Activated CD4-positive, alpha-beta memory T cell treated with anti-CD3 and anti-CD28 coated beads for 36 hours (primary cell): ENCODE measurements around the gene LAMB1. TPM values are rescaled to one million over a fixed set of nuclear protein-coding genes. Genes with fewer than 3 reads are reported as not detected.
"Not testable (repeated sequence)": the region's sequence is repeated elsewhere in the genome, so short reads cannot be mapped to it uniquely, and the experiment has no call there.

Experiments used
- CTCF ChIA-PET: fragments of 350-600 bp; sonication (Branson Sonifier 250); formaldehyde crosslinking; loops from one replicate; lab custom pipeline; 2021; ENCODE audit warnings: antibody characterized with exemption, inconsistent platforms; lab: Charles Lee
- POLR2A ChIA-PET: fragments of 350-600 bp; sonication (Branson Sonifier 250); formaldehyde crosslinking; loops from one replicate; lab custom pipeline; 2021; ENCODE audit warnings: antibody characterized with exemption; lab: Charles Lee
- DNase-seq: peaks from one replicate; pipeline ENCODE4 v3.0.0-alpha.2; 2020
- H3K27ac Mint-ChIP-seq: one replicate; pipeline ENCODE4 v1.8.0; 2021; ENCODE audit warnings: mixed read lengths
- H3K27me3 Mint-ChIP-seq: one replicate; pipeline ENCODE4 v1.8.0; 2021; ENCODE audit warnings: mixed read lengths
- H3K36me3 Mint-ChIP-seq: one replicate; pipeline ENCODE4 v1.8.0; 2021; ENCODE audit warnings: mixed read lengths
- H3K4me1 Mint-ChIP-seq: one replicate; pipeline ENCODE4 v1.8.0; 2021; ENCODE audit warnings: low read depth, mixed read lengths
- H3K4me3 Mint-ChIP-seq: one replicate; pipeline ENCODE4 v1.8.0; 2021; ENCODE audit warnings: mild to moderate bottlenecking, mixed read lengths
- H3K9me3 Mint-ChIP-seq: one replicate; pipeline ENCODE4 v1.8.0; 2021; ENCODE audit warnings: mixed read lengths
- intact Hi-C: fragments of 100-400 bp; cut with micrococcal nuclease; formaldehyde crosslinking; loops from one replicate; pipeline ENCODE4 v1.15.1; 2023
- total RNA-seq, 2 experiments: library from RNA; stranded (reverse); gene quantifications; one replicate each; pipeline ENCODE4 v1.2.3, GENCODE V29; 2021

LAMB1 gene
- total RNA-seq, 2 experiments from 2014 or later: not detected

- Mint-ChIP-seq H3K4me3 (no peak overlapping the region), H3K9me3 (no peaks in the 10 kb centered on the region), H3K27me3 (no peaks in the 10 kb centered on the region), H3K36me3 (peaks cover 67% of the 10 kb centered on the region), H3K27ac (no peak overlapping the region), H3K4me1 (peaks cover 28% of the 10 kb centered on the region)
- POLR2A ChIA-PET: no interaction called here
- DNase-seq: no peak
- CTCF ChIA-PET: no interaction called here
- intact Hi-C loops: no loop called here
Observed at GRCh38 chr7:107914831-107915230, 88.1 kb downstream of the LAMB1 start.

- Mint-ChIP-seq H3K36me3 (peaks cover 68% of the 10 kb centered on the region), H3K9me3 (no peaks in the 10 kb centered on the region), H3K4me1 (peaks cover 34% of the 10 kb centered on the region), H3K27me3 (no peaks in the 10 kb centered on the region), H3K27ac (no peak overlapping the region), H3K4me3 (no peak overlapping the region)
- DNase-seq: no peak
- POLR2A ChIA-PET: no interaction called here
- CTCF ChIA-PET: no interaction called here
- intact Hi-C loops: no loop called here
Observed at GRCh38 chr7:107913851-107914250, 89.1 kb downstream of the LAMB1 start.

DNA sequence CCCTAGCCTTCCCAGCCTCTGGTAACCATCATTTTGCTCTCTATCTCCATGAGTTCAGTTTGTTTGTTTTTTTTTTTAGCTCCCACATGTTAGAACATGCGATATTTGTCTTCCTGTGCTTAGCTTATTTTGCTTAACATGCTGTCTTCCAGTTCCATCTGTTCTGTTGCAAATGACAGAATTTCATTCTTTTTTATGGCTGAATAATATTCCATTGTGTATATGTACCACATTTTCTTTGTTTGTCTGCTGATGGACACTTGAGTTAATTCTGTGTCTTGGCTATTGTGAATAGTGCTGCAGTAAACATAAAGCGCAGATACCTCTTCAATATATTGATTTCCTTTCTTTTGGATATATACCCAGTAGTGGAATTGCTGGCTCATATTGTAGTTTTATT, 91.0 kb downstream of the LAMB1 start:
- no peak for DNase-seq
- POLR2A ChIA-PET: no interaction called here
- Mint-ChIP-seq H3K9me3 (no peaks in the 10 kb centered on the region), H3K27me3 (no peaks in the 10 kb centered on the region), H3K27ac (no peak overlapping the region), H3K4me1 (peaks cover 24% of the 10 kb centered on the region), H3K36me3 (peaks cover 61% of the 10 kb centered on the region), H3K4me3 (no peak overlapping the region)
- intact Hi-C loops: no loop called here
- CTCF ChIA-PET: interaction anchor here (1.0 to 2.5 kb wide), 2 partner anchors 37 to 234 kb away, joined by 3 to 6 read pairs; no protein-coding TSS in a partner anchor

DNA sequence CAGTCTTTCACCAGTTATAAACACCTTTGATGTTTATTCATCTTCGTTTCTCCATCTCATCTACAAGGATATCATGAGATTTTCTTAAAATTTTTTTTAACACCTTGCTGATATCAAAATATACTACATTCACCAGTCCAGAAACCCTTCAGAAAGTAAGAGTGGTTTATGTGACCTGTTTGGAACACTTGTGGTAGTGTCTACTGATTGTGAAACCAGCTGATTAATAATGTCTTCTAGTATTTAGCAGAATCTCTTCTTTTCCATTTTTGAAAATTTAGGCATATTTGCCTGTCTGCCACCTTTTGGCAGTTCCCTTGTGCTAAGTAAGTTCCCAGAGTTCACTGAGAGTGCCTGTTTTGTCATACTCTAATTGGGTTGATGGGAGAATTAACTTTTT, 93.5 kb downstream of the LAMB1 start:
- DNase-seq: no peak
- intact Hi-C loops: no loop called here
- Mint-ChIP-seq H3K4me3 (no peak overlapping the region), H3K9me3 (no peaks in the 10 kb centered on the region), H3K36me3 (peaks cover 59% of the 10 kb centered on the region), H3K4me1 (peaks cover 22% of the 10 kb centered on the region), H3K27me3 (no peaks in the 10 kb centered on the region), H3K27ac (no peak overlapping the region)
- ChIA-PET CTCF (no interaction called here), POLR2A (no interaction called here)

- H3K27ac Mint-ChIP-seq: no peak overlapping the region
- H3K27me3 Mint-ChIP-seq: no peaks in the 10 kb centered on the region
- H3K4me3 Mint-ChIP-seq: no peak overlapping the region
- H3K4me1 Mint-ChIP-seq: peaks cover 9% of the 10 kb centered on the region
- CTCF ChIA-PET: no interaction called here
- intact Hi-C loops: no loop called here
- no peak for DNase-seq
- no peaks in the 10 kb centered on the region for H3K9me3 Mint-ChIP-seq
- POLR2A ChIA-PET: no interaction called here
- H3K36me3 Mint-ChIP-seq: peaks cover 61% of the 10 kb centered on the region
Observed at GRCh38 chr7:107907790-107908189, 95.2 kb downstream of the LAMB1 start.

- ChIA-PET POLR2A (no interaction called here), CTCF (no interaction called here)
- Mint-ChIP-seq H3K36me3 (peaks cover 31% of the 10 kb centered on the region), H3K27ac (no peak overlapping the region), H3K27me3 (no peaks in the 10 kb centered on the region), H3K9me3 (no peaks in the 10 kb centered on the region), H3K4me3 (no peak overlapping the region), H3K4me1 (peaks cover 13% of the 10 kb centered on the region)
- intact Hi-C loops: no loop called here
- DNase-seq: no peak
Observed at GRCh38 chr7:107902381-107902780, 100.6 kb downstream of the LAMB1 start.

DNA sequence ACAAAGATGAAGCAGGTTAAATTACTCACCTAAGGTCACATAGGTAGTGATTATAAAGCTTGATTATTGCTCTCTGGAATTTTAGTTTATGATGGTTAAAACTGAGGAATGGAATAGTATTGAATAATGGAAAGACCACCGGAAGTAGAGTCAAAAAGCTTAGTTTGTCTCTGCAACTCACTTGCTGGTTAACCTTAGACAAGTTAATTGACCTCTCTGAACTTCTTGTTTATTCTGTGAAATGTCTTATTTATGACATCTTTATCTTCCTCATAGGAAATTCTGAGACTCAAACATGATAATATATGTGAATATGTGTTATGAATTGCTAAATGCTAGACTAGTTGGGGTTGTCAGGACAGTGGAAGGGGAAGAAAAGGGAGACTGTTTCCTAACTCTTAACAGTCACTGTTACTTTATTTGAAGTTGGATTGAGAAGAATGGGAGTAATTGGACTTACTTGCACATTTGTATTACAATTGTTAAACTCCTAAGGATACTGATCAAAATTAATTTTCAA, 102.4 kb downstream of the LAMB1 start:
- Mint-ChIP-seq H3K4me1 (peaks cover 24% of the 10 kb centered on the region), H3K36me3 (peaks cover 34% of the 10 kb centered on the region), H3K9me3 (no peaks in the 10 kb centered on the region), H3K27me3 (no peaks in the 10 kb centered on the region), H3K4me3 (no peak overlapping the region), H3K27ac (no peak overlapping the region)
- ChIA-PET POLR2A (no interaction called here), CTCF (interaction anchor here (1.0 to 1.6 kb wide), 2 partner anchors 157 to 245 kb away, joined by 3 to 4 read pairs; partner anchors contain the start of gene CBLL1)
- intact Hi-C loops: no loop called here
- DNase-seq: no peak

DNA sequence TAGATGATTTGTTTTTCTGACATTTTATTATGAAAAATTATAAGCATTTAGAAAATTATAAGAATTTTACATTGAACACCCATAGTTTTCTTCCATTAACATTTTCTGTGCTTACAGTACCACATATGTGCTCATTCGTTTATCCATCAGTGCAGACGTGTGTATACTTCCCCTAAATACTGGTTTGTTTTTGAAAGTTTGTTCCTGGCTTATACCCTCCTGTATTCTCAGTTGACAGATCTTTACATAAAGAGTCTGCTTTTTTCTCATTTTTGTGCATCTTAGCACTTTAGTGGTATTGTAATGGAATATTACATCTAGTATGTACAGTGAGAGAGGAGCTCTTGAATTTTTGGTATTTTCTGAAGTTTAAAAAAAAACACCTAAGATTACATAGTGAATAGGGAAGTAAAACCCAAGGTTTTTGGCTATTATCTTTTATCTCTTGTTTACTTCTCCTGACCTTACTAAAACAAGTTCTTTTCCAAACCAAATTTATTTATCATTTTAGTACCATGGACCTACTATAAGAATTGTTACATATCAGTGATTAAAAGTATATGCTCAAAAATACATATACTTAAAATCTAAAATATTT, 103.9 kb downstream of the LAMB1 start:
- CTCF ChIA-PET: no interaction called here
- no peak overlapping the region for H3K27ac Mint-ChIP-seq
- no peak overlapping the region for H3K4me3 Mint-ChIP-seq
- H3K4me1 Mint-ChIP-seq: peaks cover 37% of the 10 kb centered on the region
- no peaks in the 10 kb centered on the region for H3K27me3 Mint-ChIP-seq
- no peak for DNase-seq
- peaks cover 32% of the 10 kb centered on the region for H3K36me3 Mint-ChIP-seq
- H3K9me3 Mint-ChIP-seq: no peaks in the 10 kb centered on the region
- intact Hi-C loops: no loop called here
- POLR2A ChIA-PET: no interaction called here

- Mint-ChIP-seq H3K4me1 (peaks cover 43% of the 10 kb centered on the region), H3K4me3 (peak overlapping the region; percentile 89), H3K27ac (peak overlapping the region; percentile 94), H3K36me3 (peaks cover 28% of the 10 kb centered on the region)
- H3K9me3 Mint-ChIP-seq, intact Hi-C loops, DNase-seq, H3K27me3 Mint-ChIP-seq: not testable (repeated sequence)
- POLR2A ChIA-PET: interaction anchor here (2.1 kb wide), 1 partner anchor 148 kb away, joined by 6 read pairs; the partner anchor contains the start of gene CBLL1
- CTCF ChIA-PET: interaction anchor here (3.8 kb wide), 1 partner anchor 17 kb away, joined by 33 read pairs; no protein-coding TSS in a partner anchor
Observed at GRCh38 chr7:107892367-107892741, 110.6 kb downstream of the LAMB1 start.

DNA sequence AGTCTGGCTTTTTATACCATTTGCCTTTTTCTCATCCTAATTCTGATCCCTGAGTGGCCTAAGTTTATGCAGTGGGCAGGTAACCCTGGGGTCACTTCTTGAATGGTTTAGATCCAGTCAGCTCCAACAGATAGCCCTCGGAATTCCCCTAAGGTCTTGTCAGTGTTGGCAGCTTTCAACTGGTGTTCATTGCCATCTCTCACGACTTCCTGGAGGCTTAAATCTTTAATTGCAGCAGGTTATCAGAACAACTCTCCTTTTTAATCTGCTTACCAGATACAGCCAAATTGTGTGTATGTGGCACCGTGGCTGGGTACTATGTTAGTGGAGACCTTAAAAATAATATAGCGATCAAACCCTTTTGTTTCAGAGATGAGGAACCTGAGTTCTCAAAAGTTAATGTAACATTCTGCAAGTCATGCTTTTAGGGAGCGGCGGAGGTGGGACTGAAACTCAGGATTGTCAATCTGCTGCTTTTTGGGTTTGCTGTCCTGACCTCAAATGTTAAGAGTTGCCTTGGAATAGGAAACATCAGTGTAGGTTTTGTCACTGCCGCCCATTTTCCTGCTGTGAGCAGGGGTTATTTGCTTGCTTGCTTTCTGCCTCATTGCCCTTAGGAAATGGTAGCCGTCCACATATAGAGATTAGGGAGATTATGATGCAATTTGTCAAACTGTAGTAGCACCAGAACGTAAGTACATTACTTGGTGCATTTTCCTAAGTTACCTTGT, 111.2 kb downstream of the LAMB1 start:
- Mint-ChIP-seq H3K4me1 (peaks cover 38% of the 10 kb centered on the region), H3K27ac (peak overlapping the region; percentile 94), H3K9me3 (peaks cover 3% of the 10 kb centered on the region), H3K27me3 (no peaks in the 10 kb centered on the region), H3K36me3 (peaks cover 24% of the 10 kb centered on the region), H3K4me3 (peak overlapping the region; percentile 89)
- CTCF ChIA-PET: interaction anchor here (0.9 to 3.8 kb wide), 3 partner anchors 12 to 149 kb away, joined by 3 to 33 read pairs (median 11); partner anchors contain the start of gene CBLL1
- intact Hi-C loops: loop anchor here (1.0 to 2.0 kb wide), 4 partner anchors 148 to 723 kb away; partner anchors contain the start of gene HBP1
- peak; percentile 42 for DNase-seq
- POLR2A ChIA-PET: interaction anchor here (1.3 to 2.1 kb wide), 2 partner anchors 147 to 148 kb away, joined by 6 to 7 read pairs; partner anchors contain the start of gene CBLL1

- peaks cover 36% of the 10 kb centered on the region for H3K4me1 Mint-ChIP-seq
- peak; percentile 97 for DNase-seq
- peaks cover 3% of the 10 kb centered on the region for H3K9me3 Mint-ChIP-seq
- H3K27ac Mint-ChIP-seq: peak within 1 kb of the TSS; percentile 94
- peaks cover 20% of the 10 kb centered on the region for H3K36me3 Mint-ChIP-seq
- peak within 1 kb of the TSS; percentile 89 for H3K4me3 Mint-ChIP-seq
- intact Hi-C loops: loop anchor here (1.0 to 2.0 kb wide), 4 partner anchors 148 to 722 kb away; partner anchors contain the start of gene HBP1
- ChIA-PET CTCF (interaction anchor here (0.9 to 3.8 kb wide), 5 partner anchors 12 to 148 kb away, joined by 3 to 33 read pairs (median 5); partner anchors contain the start of gene CBLL1), POLR2A (interaction anchor here (1.2 to 2.1 kb wide), 3 partner anchors 147 to 231 kb away, joined by 3 to 7 read pairs (median 6); partner anchors contain the start of gene CBLL1)
- no peaks in the 10 kb centered on the region for H3K27me3 Mint-ChIP-seq
Observed at GRCh38 chr7:107890962-107891635, 111.9 kb downstream of the LAMB1 start, which contains the start of gene DLD. Gene DLD, plus strand, starts transcription at chr7:107891183. Its CDS starts 68 bp downstream, at chr7:107891251.
